Measurements from ENCODE around the gene FAM181B. TPM values are rescaled to one million over a fixed set of nuclear protein-coding genes. Genes with fewer than 3 reads are reported as not detected.

Gene FAM181B
- total RNA-seq, 1 donor: not detected

- TF ChIP-seq CTCF (IDR thresholded peaks at IDR 0.05; ENCODE audit: insufficient read depth, low read depth, low read length): no peak
- no peak overlapping the region for H3K4me3 ChIP-seq (ENCODE audit: low read depth, low read length)
- no peak for DNase-seq (ENCODE audit: low read depth)
Measured at GRCh38 chr11:82771781-82772180, 38.1 kb upstream of the FAM181B start.

GRCh38 chr11:82767123-82767522, 33.5 kb upstream of the FAM181B start:
- H3K4me3 ChIP-seq (ENCODE audit: low read depth, low read length): no peak overlapping the region
- TF ChIP-seq CTCF (IDR thresholded peaks at IDR 0.05; ENCODE audit: insufficient read depth, low read depth, low read length): no peak
- DNase-seq (ENCODE audit: low read depth): no peak

- no peak for DNase-seq (ENCODE audit: low read depth)
- TF ChIP-seq CTCF (IDR thresholded peaks at IDR 0.05; ENCODE audit: insufficient read depth, low read depth, low read length): no peak
- no peak overlapping the region for H3K4me3 ChIP-seq (ENCODE audit: low read depth, low read length)
Measured at GRCh38 chr11:82765466-82766034, 31.9 kb upstream of the FAM181B start.

- H3K4me3 ChIP-seq (ENCODE audit: low read depth, low read length): no peak overlapping the region
- TF ChIP-seq CTCF (IDR thresholded peaks at IDR 0.05; ENCODE audit: insufficient read depth, low read depth, low read length): no peak
- DNase-seq (ENCODE audit: low read depth): no peak
Measured at GRCh38 chr11:82763167-82763566, 29.5 kb upstream of the FAM181B start.

- TF ChIP-seq CTCF (IDR thresholded peaks at IDR 0.05; ENCODE audit: insufficient read depth, low read depth, low read length): no peak
- DNase-seq (ENCODE audit: low read depth): no peak
- no peak overlapping the region for H3K4me3 ChIP-seq (ENCODE audit: low read depth, low read length)
Measured at GRCh38 chr11:82759649-82760048, 26.0 kb upstream of the FAM181B start.

GRCh38 chr11:82757660-82758357, 24.1 kb upstream of the FAM181B start:
- TF ChIP-seq CTCF (IDR thresholded peaks at IDR 0.05; ENCODE audit: insufficient read depth, low read depth, low read length): no peak
- no peak overlapping the region for H3K4me3 ChIP-seq (ENCODE audit: low read depth, low read length)
- DNase-seq (ENCODE audit: low read depth): no peak
